CD14-positive monocyte (primary cell): ENCODE data around the gene TRIM23. TPM values are rescaled to one million over a fixed set of nuclear protein-coding genes. Genes with fewer than 3 reads are reported as not detected.

Experiments
- DNase-seq, 3 donors: peaks; one replicate each; pipeline ENCODE4 v3.0.0-alpha.2; 2011 to 2022
- H2AFZ ChIP-seq: 2 replicates; pipeline ENCODE4 v1.6.0; 2012; ENCODE audit warnings: mild to moderate bottlenecking, low read depth, low read length, inconsistent platforms; ENCODE audit not compliant: insufficient read depth, poor library complexity, severe bottlenecking
- H3K27ac ChIP-seq, 2 donors: 1 replicate in 1 of 2; 2 replicates in 1 of 2; pipeline ENCODE4 v1.5.1; 2012 to 2013; ENCODE audit warnings: low read length in 2 of 2, control low read depth in 1 of 2, inconsistent platforms in 1 of 2, low read depth in 1 of 2, mild to moderate bottlenecking in 1 of 2
- H3K27me3 ChIP-seq, 2 donors: one replicate each; pipeline versions ENCODE4 v1.6.0 to v1.6.1; 2011 to 2013; ENCODE audit warnings: low read length in 2 of 2; ENCODE audit not compliant: control insufficient read depth in 2 of 2, insufficient read depth in 2 of 2
- H3K36me3 ChIP-seq, 2 donors: replicated peaks in 1 of 2; 1 replicate in 1 of 2; 2 replicates in 1 of 2; pipeline versions ENCODE4 v1.5.1 to v1.6.1; 2012 to 2013; ENCODE audit warnings: low read length in 2 of 2, control low read depth in 1 of 2, inconsistent platforms in 1 of 2, mild to moderate bottlenecking in 1 of 2; ENCODE audit not compliant: insufficient read depth in 2 of 2, control insufficient read depth in 1 of 2
- H3K4me1 ChIP-seq, 2 donors: 1 replicate in 1 of 2; 2 replicates in 1 of 2; pipeline versions ENCODE4 v1.5.1 to v1.6.1; 2012 to 2013; ENCODE audit warnings: low read length in 2 of 2, control low read depth in 1 of 2, inconsistent platforms in 1 of 2, mild to moderate bottlenecking in 1 of 2, moderate library complexity in 1 of 2; ENCODE audit not compliant: insufficient read depth in 2 of 2, control insufficient read depth in 1 of 2
- H3K4me2 ChIP-seq: replicated peaks from 2 replicates; pipeline ENCODE3; 2012; ENCODE audit warnings: low read length, moderate library complexity, mild to moderate bottlenecking; ENCODE audit not compliant: poor library complexity, severe bottlenecking; ENCODE audit errors: extremely low read depth
- H3K4me3 ChIP-seq, 3 experiments: fragments of 200-600 bp in 1 of 3; sonication (generic) in 1 of 3; replicated peaks in 1 of 3; 1 replicate in 2 of 3; 2 replicates in 1 of 3; pipeline ENCODE4 v1.5.1; 2011 to 2013; ENCODE audit warnings: low read length in 3 of 3, mild to moderate bottlenecking in 3 of 3, control low read depth in 2 of 3, low read depth in 2 of 3, inconsistent platforms in 1 of 3, moderate library complexity in 1 of 3
- H3K79me2 ChIP-seq: 2 replicates; pipeline ENCODE4 v1.6.0; 2012; ENCODE audit warnings: mild to moderate bottlenecking, control low read depth, inconsistent platforms, low read length, moderate library complexity; ENCODE audit not compliant: insufficient read depth
- H3K9ac ChIP-seq: 2 replicates; pipeline ENCODE4 v1.6.0; 2017; ENCODE audit warnings: low read length, mild to moderate bottlenecking; ENCODE audit not compliant: insufficient read depth, poor library complexity, severe bottlenecking
- H3K9me3 ChIP-seq, 2 donors: replicated peaks in 1 of 2; 1 replicate in 1 of 2; 2 replicates in 1 of 2; pipeline versions ENCODE4 v1.5.1 to v1.6.1; 2012 to 2013; ENCODE audit warnings: low read length in 2 of 2, control low read depth in 1 of 2; ENCODE audit not compliant: control insufficient read depth in 1 of 2, insufficient read depth in 1 of 2
- H4K20me1 ChIP-seq: 2 replicates; pipeline ENCODE4 v1.6.0; 2012; ENCODE audit warnings: mild to moderate bottlenecking, low read length, control low read depth, moderate library complexity; ENCODE audit not compliant: insufficient read depth
- H3K27ac Mint-ChIP-seq, 7 donors: one replicate each; pipeline ENCODE4 v1.8.0; 2020; ENCODE audit warnings: mild to moderate bottlenecking in 7 of 7, mixed read lengths in 7 of 7, moderate library complexity in 6 of 7, inconsistent platforms in 2 of 7
- H3K27me3 Mint-ChIP-seq, 3 donors: one replicate each; pipeline ENCODE4 v1.8.0; 2021 to 2022; ENCODE audit warnings: low read depth in 3 of 3, mild to moderate bottlenecking in 3 of 3, mixed read lengths in 3 of 3, moderate library complexity in 3 of 3, inconsistent platforms in 1 of 3
- H3K36me3 Mint-ChIP-seq, 2 donors: one replicate each; pipeline ENCODE4 v1.8.0; 2020; ENCODE audit warnings: mixed read lengths in 2 of 2, inconsistent platforms in 1 of 2, mild to moderate bottlenecking in 1 of 2
- H3K4me1 Mint-ChIP-seq: one replicate; pipeline ENCODE4 v1.8.0; 2020; ENCODE audit warnings: mild to moderate bottlenecking, mixed read lengths
- H3K4me3 Mint-ChIP-seq, 2 donors: one replicate each; pipeline ENCODE4 v1.8.0; 2020; ENCODE audit warnings: mild to moderate bottlenecking in 2 of 2, mixed read lengths in 2 of 2, moderate library complexity in 1 of 2
- H3K9me3 Mint-ChIP-seq, 7 donors: one replicate each; pipeline ENCODE4 v1.8.0; 2020 to 2022; ENCODE audit warnings: mixed read lengths in 7 of 7, mild to moderate bottlenecking in 6 of 7, moderate library complexity in 6 of 7, inconsistent platforms in 2 of 7
- CTCF ChIP-seq: fragments of 200-600 bp; IDR thresholded peaks from one replicate; pipeline ENCODE4 v1.8.0; 2022; ENCODE audit warnings: antibody characterized with exemption, mild to moderate bottlenecking
- WGBS: methylation state at CpG from one replicate; pipeline ENCODE4 v1.1.5; 2013; ENCODE audit warnings: missing lambda C conversion rate; ENCODE audit not compliant: insufficient coverage; 5-methylcytosine and 5-hydroxymethylcytosine counted together
- intact Hi-C, 2 donors: fragments of 100-400 bp; cut with micrococcal nuclease; formaldehyde crosslinking; loops; one replicate each; pipeline versions ENCODE4 v1.15.0 to v1.15.1; 2023
- polyA plus RNA-seq, 3 donors: library from polyadenylated mRNA; depleted of rRNA in 1 of 3; unstranded in 2 of 3; stranded (reverse) in 1 of 3; fragments of 300-500 nt in 2 of 3; fragments of >200 nt in 1 of 3; fragmentation: Illumina TruSeq in 2 of 3; gene quantifications; 1 replicate in 2 of 3; 2 replicates in 1 of 3; pipeline ENCODE4 v1.2.3, GENCODE V29; 2012 to 2021

Gene TRIM23
- polyA plus RNA-seq, 3 donors, result 3.2 to 5.6 (median 3.3) TPM

GRCh38 chr5:65620021-65620420 is 4.1 kb downstream of the TRIM23 start:
- H3K27me3 Mint-ChIP-seq, result no peaks in the 10 kb centered on the region
- no peak for DNase-seq
- Histone ChIP-seq H4K20me1 (peaks cover 19% of the 10 kb centered on the region), H3K79me2 (peaks cover 68% of the 10 kb centered on the region), H3K4me3 (no peak overlapping the region), H3K27me3 (no peaks in the 10 kb centered on the region), H2AFZ (no peak overlapping the region), H3K36me3 (peaks cover 24 to 38% of the 10 kb centered on the region in 2 donors), H3K4me1 (peaks cover 11 to 17% of the 10 kb centered on the region in 2 donors), H3K4me2 (no peak overlapping the region), H3K9me3 (no peaks in the 10 kb centered on the region), H3K9ac (no peak overlapping the region), H3K27ac (no peak overlapping the region)
- H3K9me3 Mint-ChIP-seq, result no peaks in the 10 kb centered on the region
- no peak overlapping the region for H3K27ac Mint-ChIP-seq
- H3K4me1 Mint-ChIP-seq, result peaks cover 18% of the 10 kb centered on the region
- H3K4me3 Mint-ChIP-seq, result no peak overlapping the region
- peaks cover 19 to 27% of the 10 kb centered on the region in 2 donors for H3K36me3 Mint-ChIP-seq
- intact Hi-C loops, result loop anchor here (5.0 to 10.0 kb wide), 4 partner anchors 102 to 525 kb away; partner anchors contain the start of genes NLN (in 2 of the 2), SGTB (in 2 of the 2) and SREK1 (in 2 of the 2)
- no CpG with 5 or more reads among the region's 4 CpGs for WGBS
- no peak for TF ChIP-seq CTCF

DNA sequence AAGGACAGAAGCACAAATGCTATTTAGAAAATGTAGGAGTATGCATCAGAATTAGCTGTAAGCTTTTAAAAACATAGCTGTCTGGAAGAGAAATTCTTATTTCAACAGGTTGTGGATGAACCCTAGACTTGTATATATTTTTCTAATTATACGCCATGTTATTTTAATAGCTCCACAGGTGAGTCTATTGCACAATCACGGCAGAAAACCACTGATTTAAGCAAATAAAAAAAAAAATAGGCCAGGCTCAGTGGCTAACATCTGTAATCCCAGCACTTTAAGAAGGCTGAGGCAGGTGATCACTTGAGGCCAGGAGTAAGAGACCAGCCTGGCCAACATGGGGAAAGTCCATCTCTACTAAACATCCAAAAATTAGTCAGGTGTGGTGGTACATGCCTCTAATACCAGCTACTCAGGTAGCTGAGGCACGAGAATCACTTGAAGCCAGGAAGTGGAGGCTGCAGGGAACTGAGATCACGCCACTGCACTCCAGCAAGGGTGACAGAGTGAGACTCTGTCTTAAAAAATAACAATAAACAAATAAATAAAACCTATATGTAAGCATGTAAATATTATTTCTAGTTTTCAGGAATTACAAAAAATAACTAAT is 11.7 kb downstream of the TRIM23 start:
- WGBS, result 100% methylated on average over 1 of the region's 4 CpGs

More for the DNA sequence above, 11.7 kb downstream of the TRIM23 start:
- no peak overlapping the region for H2AFZ ChIP-seq
- H3K9ac ChIP-seq, result no peak overlapping the region
- no peaks in the 10 kb centered on the region for H3K9me3 ChIP-seq
- H3K4me1 Mint-ChIP-seq, result no peaks in the 10 kb centered on the region
- peaks cover 7% of the 10 kb centered on the region for H3K79me2 ChIP-seq
- peaks cover 71 to 82% of the 10 kb centered on the region in 2 donors for H3K36me3 Mint-ChIP-seq
- H3K27ac ChIP-seq, result no peak overlapping the region
- H3K36me3 ChIP-seq, result peaks cover 79 to 99% of the 10 kb centered on the region in 2 donors
- H3K27ac Mint-ChIP-seq, result no peak overlapping the region
- intact Hi-C loops, result no loop called here
- H3K9me3 Mint-ChIP-seq, result no peaks in the 10 kb centered on the region
- no peak overlapping the region for H3K4me3 ChIP-seq
- no peak overlapping the region for H3K4me3 Mint-ChIP-seq
- peaks cover 17% of the 10 kb centered on the region for H4K20me1 ChIP-seq
- no peak for DNase-seq
- no peaks in the 10 kb centered on the region for H3K4me1 ChIP-seq
- no peak for TF ChIP-seq CTCF
- no peak overlapping the region for H3K4me2 ChIP-seq
- no peaks in the 10 kb centered on the region for H3K27me3 ChIP-seq
- H3K27me3 Mint-ChIP-seq, result no peaks in the 10 kb centered on the region
